Smooth muscle cell (in vitro differentiated cells): ENCODE data around the gene MGAT5. TPM values are rescaled to one million over a fixed set of nuclear protein-coding genes. Genes with fewer than 3 reads are reported as not detected.

ENCODE experiments used
- DNase-seq: peaks from one replicate; lab custom pipeline; 2025; ENCODE audit not compliant: unreplicated experiment; lab: John Stamatoyannopoulos, UW
- H2AFZ ChIP-seq: fragments of 200-600 bp; sonication (generic); 2 replicates; pipeline ENCODE4 v1.6.0; 2016; ENCODE audit warnings: antibody characterized with exemption, low read depth, mild to moderate bottlenecking
- H3F3A ChIP-seq: fragments of 200-600 bp; sonication (generic); 2 replicates; pipeline ENCODE4 v1.6.0; 2017; ENCODE audit warnings: antibody characterized with exemption, low read depth
- H3K27ac ChIP-seq: fragments of 200-600 bp; sonication (generic); 2 replicates; pipeline ENCODE4 v1.5.1; 2016; ENCODE audit warnings: low read depth, mild to moderate bottlenecking
- H3K27me3 ChIP-seq: fragments of 200-600 bp; sonication (generic); 2 replicates; pipeline ENCODE4 v1.6.1; 2016; ENCODE audit warnings: low read depth, mild to moderate bottlenecking
- H3K36me3 ChIP-seq: fragments of 200-600 bp; sonication (generic); 2 replicates; pipeline ENCODE4 v1.5.1; 2016; ENCODE audit warnings: low read depth
- H3K4me1 ChIP-seq: fragments of 200-600 bp; sonication (generic); 2 replicates; pipeline ENCODE4 v1.5.1; 2016; ENCODE audit warnings: low read depth
- H3K4me2 ChIP-seq: fragments of 200-600 bp; sonication (generic); 2 replicates; pipeline ENCODE4 v1.6.0; 2016; ENCODE audit warnings: mild to moderate bottlenecking
- H3K4me3 ChIP-seq: fragments of 200-600 bp; sonication (generic); 2 replicates; pipeline ENCODE4 v1.5.1; 2016; ENCODE audit warnings: mild to moderate bottlenecking
- H3K79me2 ChIP-seq: fragments of 200-600 bp; sonication (generic); 2 replicates; pipeline ENCODE4 v1.6.0; 2016; ENCODE audit warnings: low read depth, mild to moderate bottlenecking
- H3K9ac ChIP-seq: fragments of 200-600 bp; sonication (generic); 2 replicates; pipeline ENCODE4 v1.6.0; 2016; ENCODE audit warnings: low read depth
- H3K9me3 ChIP-seq: fragments of 200-600 bp; sonication (generic); replicated peaks from 2 replicates; pipeline ENCODE4 v1.5.1; 2016; ENCODE audit warnings: low read depth
- H4K20me1 ChIP-seq: fragments of 200-600 bp; sonication (generic); 2 replicates; pipeline ENCODE4 v1.6.0; 2016; ENCODE audit warnings: low read depth
- CTCF ChIP-seq: fragments of 200-600 bp; sonication (generic); IDR thresholded peaks from 2 replicates; pipeline ENCODE4 v1.5.1; 2017; ENCODE audit warnings: borderline replicate concordance, mild to moderate bottlenecking, antibody characterized with exemption; ENCODE audit not compliant: insufficient read depth, poor library complexity, severe bottlenecking
- WGBS: methylation state at CpG from one replicate; pipeline ENCODE4 v1.1.7; 2016; ENCODE audit warnings: low lambda C conversion rate; 5-methylcytosine and 5-hydroxymethylcytosine counted together
- polyA plus RNA-seq: library from polyadenylated mRNA; unstranded; fragments of >200 nt; fragmentation: Nextera tagmentation; extraction: Ambion mirVana; gene quantifications from 2 replicates; pipeline ENCODE4 v1.2.1, GENCODE V29; 2016
- total RNA-seq: library from RNA; depleted of rRNA; stranded (reverse); fragments of >200 nt; gene quantifications from 2 replicates; pipeline ENCODE4 v1.2.3, GENCODE V29; 2014

The MGAT5 gene
- total and polyA plus RNA-seq, 2 experiments from 2014 or later, result 4.5 to 33.8 TPM

- 100% methylated on average over 2 of the region's 2 CpGs for WGBS
- no peaks in the 10 kb centered on the region for H3K36me3 ChIP-seq
- DNase-seq, result no peak
- H3K79me2 ChIP-seq, result peaks cover 11% of the 10 kb centered on the region
- H3F3A ChIP-seq, result no peaks in the 10 kb centered on the region
- H3K4me3 ChIP-seq, result no peak overlapping the region
- peaks cover 63% of the 10 kb centered on the region for H4K20me1 ChIP-seq
- H3K9ac ChIP-seq, result no peak overlapping the region
- H2AFZ ChIP-seq, result no peak overlapping the region
- no peaks in the 10 kb centered on the region for H3K9me3 ChIP-seq
- H3K27ac ChIP-seq, result no peak overlapping the region
- no peak overlapping the region for H3K4me2 ChIP-seq
- no peak for TF ChIP-seq CTCF
- H3K4me1 ChIP-seq, result peaks cover 7% of the 10 kb centered on the region
- no peaks in the 10 kb centered on the region for H3K27me3 ChIP-seq
Measured at GRCh38 chr2:134248913-134249312, 5.0 kb upstream of the MGAT5 start.

- Histone ChIP-seq H3K4me1 (peaks cover 7% of the 10 kb centered on the region), H3K9me3 (no peaks in the 10 kb centered on the region), H3K27ac (no peak overlapping the region), H3K4me3 (no peak overlapping the region), H3K36me3 (no peaks in the 10 kb centered on the region), H3K9ac (no peak overlapping the region), H2AFZ (no peak overlapping the region), H3K4me2 (no peak overlapping the region), H3K27me3 (no peaks in the 10 kb centered on the region), H4K20me1 (peaks cover 54% of the 10 kb centered on the region), H3K79me2 (peaks cover 11% of the 10 kb centered on the region), H3F3A (no peaks in the 10 kb centered on the region)
- WGBS, result 98% methylated on average over 2 of the region's 2 CpGs
- TF ChIP-seq CTCF, result no peak
- no peak for DNase-seq
Measured at GRCh38 chr2:134249755-134250154, 4.1 kb upstream of the MGAT5 start.

- no peak for DNase-seq
- no peaks in the 10 kb centered on the region for H3F3A ChIP-seq
- no peak overlapping the region for H2AFZ ChIP-seq
- no peak overlapping the region for H3K27ac ChIP-seq
- no peaks in the 10 kb centered on the region for H3K27me3 ChIP-seq
- WGBS, result 95% methylated on average over 8 of the region's 8 CpGs
- no peaks in the 10 kb centered on the region for H3K9me3 ChIP-seq
- TF ChIP-seq CTCF, result no peak
- H3K4me2 ChIP-seq, result no peak overlapping the region
- H4K20me1 ChIP-seq, result peaks cover 46% of the 10 kb centered on the region
- peaks cover 7% of the 10 kb centered on the region for H3K4me1 ChIP-seq
- H3K79me2 ChIP-seq, result peaks cover 11% of the 10 kb centered on the region
- no peaks in the 10 kb centered on the region for H3K36me3 ChIP-seq
- H3K4me3 ChIP-seq, result no peak overlapping the region
- no peak overlapping the region for H3K9ac ChIP-seq
Measured at GRCh38 chr2:134250840-134251461, 2.9 kb upstream of the MGAT5 start.
